GM12891 (cell line): ENCODE measurements around the gene H1-8.
"Not testable (repeated sequence)": the region's sequence is repeated elsewhere in the genome, so short reads cannot be mapped to it uniquely, and the experiment has no call there.

ENCODE experiments used
- DNase-seq: peaks from one replicate; pipeline ENCODE4 v3.0.0; 2011; ENCODE audit warnings: low spot score; ENCODE audit not compliant: insufficient read length
- FAIRE-seq: peaks from 2 replicates; lab custom pipeline; 2011; peaks lifted over from hg19 to GRCh38; lab: Jason Lieb, UNC
- PAX5 ChIP-seq: IDR thresholded peaks from 2 replicates; pipeline ENCODE4 v1.6.1; 2011; ENCODE audit warnings: low read length, moderate library complexity, mild to moderate bottlenecking; ENCODE audit not compliant: insufficient read depth, severe bottlenecking
- POLR2A ChIP-seq: IDR thresholded peaks from 2 replicates; pipeline ENCODE4 v1.6.1; 2011; ENCODE audit warnings: low read depth, low read length, control low read depth
- POLR2AphosphoS5 ChIP-seq: IDR thresholded peaks from 2 replicates; pipeline ENCODE4 v1.6.1; 2011; ENCODE audit warnings: low read depth, low read length, control low read depth
- POU2F2 ChIP-seq: IDR thresholded peaks from 2 replicates; pipeline ENCODE4 v1.6.1; 2011; ENCODE audit warnings: low read depth, mild to moderate bottlenecking, control low read depth, low read length, moderate library complexity
- SPI1 ChIP-seq: IDR thresholded peaks from 2 replicates; pipeline ENCODE4 v1.6.1; 2011; ENCODE audit warnings: low read depth, low read length, control low read depth
- TAF1 ChIP-seq: IDR thresholded peaks from 2 replicates; pipeline ENCODE4 v1.6.1; 2011; ENCODE audit warnings: low read depth, low read length, control low read depth

H1-8 gene

GRCh38 chr3:129503471-129504291, 39.3 kb upstream of the H1-8 start:
- TF ChIP-seq POLR2A (no peak), POLR2AphosphoS5 (no peak), POU2F2 (no peak), TAF1 (no peak), PAX5 (no peak), SPI1 (no peak)
- FAIRE-seq (no peak), DNase-seq (no peak)

DNA sequence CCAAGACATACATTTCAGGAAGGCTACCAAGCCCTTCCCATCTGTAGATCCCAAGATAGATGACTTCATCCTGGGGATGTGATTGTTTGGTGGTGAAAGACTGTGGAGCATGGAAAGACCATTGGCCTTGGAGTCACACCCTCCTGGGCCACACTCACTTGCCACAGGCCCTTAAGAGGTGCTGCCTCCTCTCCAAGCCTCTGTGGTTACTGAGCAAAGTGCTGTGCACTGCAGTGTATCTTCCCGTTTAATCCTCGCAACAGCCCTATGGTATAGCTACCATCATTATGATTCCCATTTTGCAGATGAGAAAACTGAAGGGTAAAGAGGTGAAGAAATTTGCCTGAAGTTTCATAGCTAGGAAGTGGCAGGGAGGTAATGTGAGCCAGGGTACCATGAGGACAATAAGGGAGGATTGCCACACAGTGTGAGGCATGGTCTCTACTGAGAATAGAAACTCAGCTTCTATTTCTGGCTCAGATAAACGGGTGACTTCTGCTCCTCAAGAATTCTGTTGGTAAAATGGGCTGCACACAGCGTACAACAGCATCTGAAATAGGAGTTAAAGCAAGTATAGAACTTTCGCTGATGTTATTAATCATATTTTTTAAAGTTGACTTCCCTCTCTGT, 38.4 kb upstream of the H1-8 start:
- TF ChIP-seq POU2F2, result no peak
- TF ChIP-seq SPI1, result no peak
- no peak for TF ChIP-seq PAX5
- no peak for TF ChIP-seq POLR2AphosphoS5
- no peak for TF ChIP-seq POLR2A
- no peak for TF ChIP-seq TAF1
- FAIRE-seq (no peak), DNase-seq (no peak)

- no peak for FAIRE-seq
- DNase-seq, result no peak
- TF ChIP-seq TAF1 (no peak), POLR2AphosphoS5 (no peak), POLR2A (no peak), POU2F2 (no peak), PAX5 (no peak)
These were observed 37.6 kb upstream of the H1-8 start for GRCh38 chr3:129505341-129505740.

DNA sequence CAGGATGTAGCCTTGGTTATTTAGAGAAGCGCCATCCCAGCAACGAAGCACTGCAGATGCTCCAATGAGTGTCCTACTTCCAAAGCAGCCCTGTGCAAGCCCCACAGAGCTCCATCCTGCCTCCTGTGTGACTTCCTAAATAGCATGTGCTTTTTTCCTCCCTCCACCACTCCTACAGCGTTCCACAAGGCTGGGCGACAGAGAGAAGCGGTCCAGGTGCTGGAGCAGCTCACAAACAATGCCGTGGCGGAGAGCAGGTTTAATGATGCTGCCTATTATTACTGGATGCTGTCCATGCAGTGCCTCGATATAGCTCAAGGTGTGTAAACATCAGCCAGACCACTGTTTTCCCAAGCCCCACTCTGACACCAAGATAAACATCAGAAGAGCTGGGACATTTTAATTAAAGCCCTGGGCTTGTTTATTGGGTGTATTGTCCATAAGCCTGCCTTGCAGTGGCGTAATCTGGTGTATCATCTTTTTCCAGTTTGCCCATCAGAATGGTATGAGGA, 36.7 kb upstream of the H1-8 start:
- DNase-seq (no peak), FAIRE-seq (no peak)
- TF ChIP-seq POLR2AphosphoS5 (no peak), TAF1 (no peak), SPI1 (no peak), POLR2A (no peak), POU2F2 (no peak), PAX5 (no peak)

DNA sequence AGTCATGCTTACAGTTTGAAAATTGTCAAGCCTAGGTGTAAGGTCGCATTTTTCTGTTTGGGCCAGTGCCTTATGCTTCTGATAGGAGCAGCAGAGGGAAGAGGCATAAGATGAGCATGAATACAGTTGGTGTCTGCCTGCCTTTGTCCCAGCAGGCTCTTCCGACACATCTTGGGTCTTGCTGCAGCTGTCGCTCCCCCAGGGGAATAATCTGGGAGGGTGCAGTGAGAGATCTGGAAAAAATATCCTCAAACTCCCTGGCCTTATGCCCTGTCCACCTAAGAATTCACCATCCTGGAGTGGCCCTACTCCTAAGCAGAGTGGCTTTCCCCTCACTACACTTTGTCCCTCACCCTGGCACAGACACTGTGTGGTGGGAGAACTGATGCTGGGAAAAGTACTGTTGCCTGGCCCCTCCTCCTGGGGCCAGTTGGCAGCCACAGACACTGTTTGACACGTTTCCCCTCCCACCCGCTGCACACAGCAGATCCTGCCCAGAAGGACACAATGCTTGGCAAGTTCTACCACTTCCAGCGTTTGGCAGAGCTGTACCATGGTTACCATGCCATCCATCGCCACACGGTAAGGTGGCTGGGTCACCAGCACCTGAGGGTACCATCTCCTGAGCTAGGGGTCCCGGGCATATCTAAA, 35.7 kb upstream of the H1-8 start:
- FAIRE-seq, result no peak
- TF ChIP-seq POU2F2 (no peak), SPI1 (no peak), TAF1 (no peak), POLR2A (no peak), POLR2AphosphoS5 (no peak), PAX5 (no peak)
- no peak for DNase-seq

DNA sequence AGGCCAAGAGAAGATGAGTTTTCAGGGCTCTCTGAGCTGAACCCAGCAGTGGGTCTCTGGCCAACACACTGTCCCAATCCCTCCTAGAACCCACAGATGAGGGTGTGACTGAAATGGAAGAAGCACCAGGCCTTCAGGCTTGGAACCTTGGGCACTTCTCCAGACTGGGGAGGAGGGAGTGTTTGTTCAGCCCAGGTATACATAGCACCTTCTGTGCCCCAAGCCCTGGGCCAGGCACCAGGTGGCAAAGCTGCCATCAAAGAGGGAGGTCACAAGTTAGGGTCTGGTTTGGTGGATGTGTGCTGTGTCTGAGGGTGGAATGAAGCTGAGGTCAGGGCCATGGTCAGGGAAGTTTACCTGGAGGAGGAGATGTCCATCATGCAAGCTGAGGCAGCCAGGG, 30.4 kb upstream of the H1-8 start:
- FAIRE-seq, result no peak
- no peak for DNase-seq
- TF ChIP-seq POLR2AphosphoS5 (no peak), POU2F2 (no peak), TAF1 (no peak), PAX5 (no peak)

DNA sequence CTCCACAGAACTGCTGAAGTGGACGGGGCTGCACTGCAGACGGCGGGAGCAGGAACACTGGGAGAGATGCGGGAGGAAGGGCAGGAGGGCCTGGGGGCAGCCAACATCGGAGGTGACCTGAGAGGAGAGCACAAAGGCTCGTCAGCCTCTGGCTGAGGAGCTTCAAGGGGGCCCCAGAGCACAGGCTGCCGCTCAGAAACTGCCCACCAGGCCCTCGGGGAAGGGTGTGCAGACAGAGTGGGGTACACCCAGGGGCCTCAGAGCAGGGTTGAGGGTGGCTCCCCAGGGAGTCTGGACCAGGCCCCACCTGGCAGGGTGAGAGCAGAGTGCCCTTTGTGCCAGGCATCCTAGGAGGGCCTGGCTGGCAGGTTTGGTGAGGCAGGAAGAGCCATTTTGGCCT, 29.3 kb upstream of the H1-8 start:
- TF ChIP-seq SPI1, result no peak
- no peak for TF ChIP-seq PAX5
- no peak for TF ChIP-seq POLR2A
- no peak for TF ChIP-seq TAF1
- no peak for TF ChIP-seq POU2F2
- no peak for TF ChIP-seq POLR2AphosphoS5
- DNase-seq, result no peak
- no peak for FAIRE-seq

- no peak for DNase-seq
- TF ChIP-seq SPI1 (no peak), PAX5 (no peak), POU2F2 (no peak), POLR2AphosphoS5 (no peak), POLR2A (no peak), TAF1 (no peak)
- no peak for FAIRE-seq
These were observed 28.9 kb upstream of the H1-8 start for GRCh38 chr3:129514110-129514509.

- TF ChIP-seq TAF1 (no peak), POU2F2 (no peak), POLR2AphosphoS5 (no peak), PAX5 (no peak), SPI1 (no peak), POLR2A (no peak)
- no peak for FAIRE-seq
- DNase-seq, result no peak
These were observed 28.4 kb upstream of the H1-8 start for GRCh38 chr3:129514563-129514962.

GRCh38 chr3:129515108-129515820, 27.7 kb upstream of the H1-8 start:
- not testable (repeated sequence) for DNase-seq

DNA sequence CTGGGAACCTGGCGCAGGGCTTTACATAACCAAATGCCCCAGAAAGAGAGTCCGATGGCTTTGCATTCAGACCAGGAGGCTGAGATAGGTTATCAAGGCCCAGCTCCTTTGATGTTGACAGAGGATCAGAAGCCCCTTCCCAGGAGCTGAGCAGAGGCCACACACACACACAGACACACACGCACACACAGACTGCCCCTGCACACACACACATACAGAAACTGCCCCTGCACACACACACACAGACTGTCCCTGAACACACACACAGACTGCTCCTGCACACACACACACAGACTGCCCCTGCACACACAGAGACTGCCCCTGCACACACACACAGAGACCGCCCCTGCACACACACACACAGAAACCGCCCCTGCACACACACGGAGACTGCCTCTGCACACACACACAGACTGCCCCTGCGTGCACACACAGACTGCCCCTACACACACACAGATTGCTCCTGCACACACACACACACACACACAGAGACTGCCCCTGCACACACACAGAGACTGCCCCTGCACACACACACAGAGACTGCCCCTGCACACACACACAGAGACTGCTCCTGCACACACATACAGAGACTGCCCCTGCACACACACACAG, 27.0 kb upstream of the H1-8 start:
- not testable (repeated sequence) for DNase-seq, FAIRE-seq

More at GRCh38 chr3:129515108-129515820, 27.7 kb upstream of the H1-8 start:
- not testable (repeated sequence) for FAIRE-seq
